Stomach (tissue), 9 donors: ENCODE results near the gene RHCG. TPM values are rescaled to one million over a fixed set of nuclear protein-coding genes. Genes with fewer than 3 reads are reported as not detected.

ENCODE experiments used
- DNase-seq, 2 donors: peaks; one replicate each; pipeline versions ENCODE4 v3.0.0 to v3.0.0-alpha.2; 2013 to 2019
- H3K27ac ChIP-seq, 5 donors: fragments of 200-600 bp in 4 of 5; sonication (generic) in 4 of 5; one replicate each; pipeline ENCODE4 v1.5.1; 2013 to 2019; ENCODE audit warnings: mild to moderate bottlenecking in 1 of 5, moderate library complexity in 1 of 5
- H3K27me3 ChIP-seq, 3 donors: fragments of 200-600 bp; sonication (generic); one replicate each; pipeline ENCODE4 v1.5.1; 2017 to 2019; ENCODE audit warnings: mixed run types in 1 of 3
- H3K36me3 ChIP-seq, 4 donors: fragments of 200-600 bp; sonication (generic); 1 replicate in 3 of 4; 2 replicates in 1 of 4; pipeline ENCODE4 v1.5.1; 2016 to 2019
- H3K4me1 ChIP-seq, 4 donors: fragments of 200-600 bp; sonication (generic); one replicate each; pipeline ENCODE4 v1.5.1; 2016 to 2019
- H3K4me3 ChIP-seq, 4 donors: fragments of 200-600 bp; sonication (generic) in 3 of 4; one replicate each; pipeline ENCODE4 v1.5.1; 2016 to 2019; ENCODE audit warnings: mild to moderate bottlenecking in 1 of 4
- H3K9me3 ChIP-seq, 4 donors: fragments of 200-600 bp; sonication (generic); one replicate each; pipeline ENCODE4 v1.5.1; 2016 to 2019
- CTCF ChIP-seq, 7 experiments: fragments of 450-650 bp in 4 of 7; fragments of 200-600 bp in 3 of 7; sonication (generic) in 3 of 7; IDR thresholded peaks; one replicate each; pipeline ENCODE4 v1.5.1; 2016 to 2019; ENCODE audit warnings: antibody characterized with exemption in 7 of 7, control low read depth in 2 of 7, mild to moderate bottlenecking in 1 of 7
- EP300 ChIP-seq: sonication (generic); formaldehyde crosslinking; IDR thresholded peaks from one replicate; pipeline ENCODE4 v1.6.1; 2017; ENCODE audit warnings: antibody characterized with exemption
- POLR2A ChIP-seq, 4 donors: fragments of 450-650 bp; IDR thresholded peaks; one replicate each; pipeline ENCODE4 v1.6.1; 2016; ENCODE audit warnings: antibody characterized with exemption in 4 of 4, control low read depth in 2 of 4, mild to moderate bottlenecking in 1 of 4, moderate library complexity in 1 of 4
- POLR2AphosphoS5 ChIP-seq, 3 donors: sonication (generic); formaldehyde crosslinking; IDR thresholded peaks; one replicate each; pipeline ENCODE4 v1.6.1; 2016; ENCODE audit warnings: antibody characterized with exemption in 3 of 3
- WGBS, 5 donors: extraction: QIAGEN DNeasy Blood & Tissue Kit in 3 of 5; methylation state at CpG; one replicate each; pipeline versions ENCODE4 v1.1.5 to v1.1.7; 2013 to 2018; 5-methylcytosine and 5-hydroxymethylcytosine counted together
- intact Hi-C: fragments of 100-400 bp; cut with DNase I; formaldehyde crosslinking; loops from one replicate; pipeline ENCODE4 v1.15.1; 2023; ENCODE audit warnings: low total_unique reads
- polyA plus RNA-seq, 3 donors: library from polyadenylated mRNA; stranded (reverse); fragments of 200-250 nt; gene quantifications; one replicate each; pipeline ENCODE4 v1.2.3, GENCODE V29; 2013
- total RNA-seq, 5 donors: library from RNA; depleted of rRNA; stranded (reverse); fragments of >200 nt; gene quantifications; one replicate each; pipeline versions ENCODE4 v1.1.0 to v1.2.3, GENCODE V29; 2014 to 2016
- donor health status: healthy with polysubstance abuse.
- donor health status: Bipolar disorder and iron deficiency.
- donor health status: healthy.

The RHCG gene
- total and polyA plus RNA-seq, 8 donors = 0.19 to 1,120 (median 4.4) TPM; not detected in 2

- TF ChIP-seq POLR2AphosphoS5 (IDR thresholded peaks at IDR 0.05) (no peak), CTCF (IDR thresholded peaks at IDR 0.05) (no peak), POLR2A (IDR thresholded peaks at IDR 0.05) (no peak), EP300 (no peak)
- DNase-seq = no peak
- no peaks in the 10 kb centered on the region for H3K4me1 ChIP-seq
- no peak overlapping the region for H3K27ac ChIP-seq
- H3K4me3 ChIP-seq = no peak overlapping the region
- no peaks in the 10 kb centered on the region for H3K27me3 ChIP-seq
- H3K36me3 ChIP-seq = no peaks in the 10 kb centered on the region
- H3K9me3 ChIP-seq = peaks cover 0 to 21% (median 12%) of the 10 kb centered on the region in 4 donors
- 83 to 90% (median 89%) methylated on average over 4 of the region's 4 CpGs for WGBS, 5 donors
- intact Hi-C loops = no loop called here
Observed at GRCh38 chr15:89533861-89534544, 37.6 kb upstream of the RHCG start.

GRCh38 chr15:89531796-89532537, 35.6 kb upstream of the RHCG start:
- 62 to 71% (median 66%) methylated on average over 6 of the region's 6 CpGs for WGBS, 5 donors
- Histone ChIP-seq H3K27me3 (no peaks in the 10 kb centered on the region), H3K4me1 (no peaks in the 10 kb centered on the region), H3K36me3 (no peaks in the 10 kb centered on the region), H3K9me3 (peaks cover 0 to 7% (median 0%) of the 10 kb centered on the region in 4 donors), H3K4me3 (no peak overlapping the region), H3K27ac (no peak overlapping the region)
- DNase-seq = no peak
- intact Hi-C loops = no loop called here
- TF ChIP-seq EP300 (no peak), POLR2A (IDR thresholded peaks at IDR 0.05) (no peak), POLR2AphosphoS5 (IDR thresholded peaks at IDR 0.05) (no peak), CTCF (IDR thresholded peaks at IDR 0.05) (no peak)

- intact Hi-C loops = no loop called here
- Histone ChIP-seq H3K27ac (no peak overlapping the region), H3K9me3 (peaks cover 0 to 6% (median 0%) of the 10 kb centered on the region in 4 donors), H3K36me3 (no peaks in the 10 kb centered on the region), H3K27me3 (no peaks in the 10 kb centered on the region), H3K4me3 (no peak overlapping the region), H3K4me1 (no peaks in the 10 kb centered on the region)
- WGBS, 5 donors = 71 to 94% (median 80%) methylated on average over 5 of the region's 5 CpGs
- no peak for TF ChIP-seq CTCF (IDR thresholded peaks at IDR 0.05)
- no peak for TF ChIP-seq EP300
- TF ChIP-seq POLR2A (IDR thresholded peaks at IDR 0.05) = no peak
- no peak for TF ChIP-seq POLR2AphosphoS5 (IDR thresholded peaks at IDR 0.05)
- DNase-seq = no peak
Observed at GRCh38 chr15:89530976-89531375, 34.6 kb upstream of the RHCG start.

- H3K36me3 ChIP-seq = no peaks in the 10 kb centered on the region
- no peaks in the 10 kb centered on the region for H3K4me1 ChIP-seq
- H3K27me3 ChIP-seq = no peaks in the 10 kb centered on the region
- DNase-seq = no peak
- no peak overlapping the region for H3K4me3 ChIP-seq
- no peaks in the 10 kb centered on the region for H3K9me3 ChIP-seq
- TF ChIP-seq EP300 = no peak
- TF ChIP-seq POLR2AphosphoS5 (IDR thresholded peaks at IDR 0.05) = no peak
- TF ChIP-seq POLR2A (IDR thresholded peaks at IDR 0.05) = no peak
- TF ChIP-seq CTCF (IDR thresholded peaks at IDR 0.05) = no peak
- H3K27ac ChIP-seq = no peak overlapping the region
- 69 to 76% (median 73%) methylated on average over 6 of the region's 6 CpGs for WGBS, 5 donors
- intact Hi-C loops = no loop called here
Observed at GRCh38 chr15:89528757-89529352, 32.5 kb upstream of the RHCG start.
